Right lobe of liver (tissue), 4 donors: ENCODE results near the gene ROMO1.

ENCODE experiments used
- POLR2A ChIP-seq: fragments of 450-650 bp; IDR thresholded peaks from one replicate; pipeline ENCODE4 v1.6.1; 2017; ENCODE audit warnings: antibody characterized with exemption, mild to moderate bottlenecking
- TF ChIP-seq, protein P1 (sequence below), 4 donors: fragments of 200-600 bp in 3 of 4; fragments of 450-650 bp in 1 of 4; IDR thresholded peaks; one replicate each; pipeline versions ENCODE4 v1.5.1 to v1.8.0; 2016 to 2022; ENCODE audit warnings: antibody characterized with exemption in 4 of 4, mild to moderate bottlenecking in 2 of 4
- donor health status: DM: no; HTN: no; CAD: no.
- donor health status: DM: no; HTN: no; CAD: no.
- donor health status: DM: no; HTN: yes; CAD: no.

- TF ChIP-seq, protein P1, sequence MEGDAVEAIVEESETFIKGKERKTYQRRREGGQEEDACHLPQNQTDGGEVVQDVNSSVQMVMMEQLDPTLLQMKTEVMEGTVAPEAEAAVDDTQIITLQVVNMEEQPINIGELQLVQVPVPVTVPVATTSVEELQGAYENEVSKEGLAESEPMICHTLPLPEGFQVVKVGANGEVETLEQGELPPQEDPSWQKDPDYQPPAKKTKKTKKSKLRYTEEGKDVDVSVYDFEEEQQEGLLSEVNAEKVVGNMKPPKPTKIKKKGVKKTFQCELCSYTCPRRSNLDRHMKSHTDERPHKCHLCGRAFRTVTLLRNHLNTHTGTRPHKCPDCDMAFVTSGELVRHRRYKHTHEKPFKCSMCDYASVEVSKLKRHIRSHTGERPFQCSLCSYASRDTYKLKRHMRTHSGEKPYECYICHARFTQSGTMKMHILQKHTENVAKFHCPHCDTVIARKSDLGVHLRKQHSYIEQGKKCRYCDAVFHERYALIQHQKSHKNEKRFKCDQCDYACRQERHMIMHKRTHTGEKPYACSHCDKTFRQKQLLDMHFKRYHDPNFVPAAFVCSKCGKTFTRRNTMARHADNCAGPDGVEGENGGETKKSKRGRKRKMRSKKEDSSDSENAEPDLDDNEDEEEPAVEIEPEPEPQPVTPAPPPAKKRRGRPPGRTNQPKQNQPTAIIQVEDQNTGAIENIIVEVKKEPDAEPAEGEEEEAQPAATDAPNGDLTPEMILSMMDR (IDR thresholded peaks at IDR 0.05), result no peak
- TF ChIP-seq POLR2A, result no peak
Observed at GRCh38 chr20:35662551-35662950, 36.7 kb upstream of the ROMO1 start.
